ENCODE measurements around the gene DCDC2C. TPM values are rescaled to one million over a fixed set of nuclear protein-coding genes. Genes with fewer than 3 reads are reported as not detected.

DCDC2C gene
- total RNA-seq, 5 donors from 2014 or later (not counting 1 experiment from before 2014, with no cell fraction given): not detected

DNA sequence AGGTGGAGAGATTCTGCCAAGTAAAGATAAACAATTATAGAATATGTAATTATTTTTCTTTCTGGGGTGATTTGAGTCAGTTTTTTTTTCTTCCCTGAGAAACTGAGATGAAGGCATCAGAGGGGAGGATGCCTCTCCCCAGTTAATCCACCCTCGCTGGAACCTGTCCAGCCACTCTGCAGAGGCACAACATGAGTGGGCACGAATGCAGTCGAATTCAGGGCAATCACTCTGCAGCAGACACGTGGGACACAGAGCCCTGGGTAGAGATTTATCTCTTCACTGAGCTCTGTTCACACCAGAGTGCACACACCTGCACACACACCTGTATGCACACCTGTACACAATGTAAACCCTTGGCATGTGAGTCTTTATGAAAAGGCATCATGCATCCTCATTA lies 154.2 kb downstream of the DCDC2C start:
- ChIA-PET POLR2A (no interaction called here), CTCF (no interaction called here)
- H3K36me3 ChIP-seq (ENCODE audit: control insufficient read depth in 2 of 2, extremely low read depth in 1 of 2, insufficient read depth in 1 of 2, low read length in 1 of 2): no peaks in the 10 kb centered on the region
- H3K27ac ChIP-seq (ENCODE audit: low read length): no peak overlapping the region
- H3K36me3 Mint-ChIP-seq: no peaks in the 10 kb centered on the region
- no peaks in the 10 kb centered on the region for H3K4me1 ChIP-seq (ENCODE audit: control insufficient read depth in 1 of 2, extremely low read depth in 1 of 2, insufficient read depth in 2 of 2, low read length in 2 of 2)
- peaks cover 9 to 20% (median 15%) of the 10 kb centered on the region in 3 donors for H3K9me3 Mint-ChIP-seq
- ATAC-seq (replicated peaks in 1 of 4) (no peak), DNase-seq (no peak)
- no peaks in the 10 kb centered on the region for H3K4me1 Mint-ChIP-seq
- H3K27me3 ChIP-seq (replicated peaks in 1 of 2; ENCODE audit: control insufficient read depth in 2 of 2, extremely low read depth in 1 of 2, insufficient read depth in 2 of 2, low read length in 1 of 2): peaks cover 0 to 7% of the 10 kb centered on the region in 2 experiments
- H3K4me3 ChIP-seq (ENCODE audit: control insufficient read depth in 1 of 2, extremely low read depth in 1 of 2, low read length in 1 of 2): no peak overlapping the region
- H3K27ac Mint-ChIP-seq: no peak overlapping the region
- peaks cover 0 to 4% of the 10 kb centered on the region in 2 donors for H3K27me3 Mint-ChIP-seq
- no peak overlapping the region for H3K4me3 Mint-ChIP-seq
- 68% methylated on average over 4 of the region's 4 CpGs for WGBS (ENCODE audit: insufficient coverage)
- no peaks in the 10 kb centered on the region for H3K9me3 ChIP-seq

DNA sequence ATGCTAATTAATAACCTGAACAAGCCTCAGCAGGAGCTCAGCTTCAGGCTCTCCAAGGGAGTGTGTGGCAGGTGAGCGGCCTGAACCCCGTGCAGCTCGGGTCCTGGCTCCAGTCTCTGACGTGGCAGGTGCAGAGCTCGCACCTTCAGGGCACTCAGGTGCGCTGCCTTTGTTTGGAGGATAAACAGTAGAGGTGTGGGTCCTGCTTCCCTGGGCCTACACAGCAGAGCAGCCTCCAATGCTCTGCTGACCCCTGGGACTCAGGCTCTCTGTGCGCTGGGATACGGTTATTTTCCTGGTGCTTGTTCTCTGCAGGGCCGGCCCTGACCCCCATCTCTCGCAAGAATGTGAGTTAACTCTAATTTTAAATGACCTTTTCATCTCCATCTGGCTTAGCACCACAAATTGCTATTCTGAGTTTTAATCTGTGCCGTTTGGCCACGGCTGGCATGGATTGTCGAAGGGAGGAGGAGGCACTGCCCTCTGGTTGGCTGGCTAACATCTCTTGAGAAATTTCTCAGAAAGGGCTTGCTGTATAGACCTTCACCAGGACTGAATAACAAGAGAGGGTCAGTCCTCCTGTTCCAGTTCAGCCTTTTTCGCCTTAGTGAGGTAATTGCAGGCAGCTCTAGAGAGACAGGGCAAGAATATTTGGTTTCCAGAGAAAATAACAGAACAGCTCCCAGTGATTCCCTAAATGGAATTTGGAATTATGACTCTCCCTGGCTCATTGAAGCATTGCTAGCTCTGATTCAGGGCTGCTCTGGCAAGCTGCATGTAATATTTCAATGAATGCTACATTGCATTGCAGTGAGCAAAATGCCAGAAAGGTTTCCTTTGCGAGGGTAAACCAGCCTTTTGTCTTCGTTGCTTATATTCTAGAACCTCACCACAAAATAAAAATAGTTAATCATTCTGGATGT lies 161.8 kb downstream of the DCDC2C start:
- no peak overlapping the region for H3K27ac Mint-ChIP-seq
- 82% methylated on average over 11 of the region's 16 CpGs for whole genome bisulfite sequencing (ENCODE audit: insufficient coverage)
- no peaks in the 10 kb centered on the region for H3K36me3 ChIP-seq (ENCODE audit: control insufficient read depth in 2 of 2, extremely low read depth in 1 of 2, insufficient read depth in 1 of 2, low read length in 1 of 2)
- no peak overlapping the region for H3K4me3 ChIP-seq (ENCODE audit: control insufficient read depth in 1 of 2, extremely low read depth in 1 of 2, low read length in 1 of 2)
- H3K9me3 ChIP-seq: no peaks in the 10 kb centered on the region
- ATAC-seq (replicated peaks in 1 of 4) (no peak), DNase-seq (no peak)
- no peak overlapping the region for H3K4me3 Mint-ChIP-seq
- peaks cover 0 to 2% of the 10 kb centered on the region in 2 donors for H3K27me3 Mint-ChIP-seq
- H3K4me1 Mint-ChIP-seq: no peaks in the 10 kb centered on the region
- H3K9me3 Mint-ChIP-seq: no peaks in the 10 kb centered on the region
- no peaks in the 10 kb centered on the region for H3K36me3 Mint-ChIP-seq
- H3K4me1 ChIP-seq (ENCODE audit: control insufficient read depth in 1 of 2, extremely low read depth in 1 of 2, insufficient read depth in 2 of 2, low read length in 2 of 2): no peaks in the 10 kb centered on the region
- H3K27ac ChIP-seq (ENCODE audit: low read length): no peak overlapping the region
- ChIA-PET POLR2A (no interaction called here), CTCF (no interaction called here)
- peaks cover 0 to 6% of the 10 kb centered on the region in 2 experiments for H3K27me3 ChIP-seq (replicated peaks in 1 of 2; ENCODE audit: control insufficient read depth in 2 of 2, extremely low read depth in 1 of 2, insufficient read depth in 2 of 2, low read length in 1 of 2)

DNA sequence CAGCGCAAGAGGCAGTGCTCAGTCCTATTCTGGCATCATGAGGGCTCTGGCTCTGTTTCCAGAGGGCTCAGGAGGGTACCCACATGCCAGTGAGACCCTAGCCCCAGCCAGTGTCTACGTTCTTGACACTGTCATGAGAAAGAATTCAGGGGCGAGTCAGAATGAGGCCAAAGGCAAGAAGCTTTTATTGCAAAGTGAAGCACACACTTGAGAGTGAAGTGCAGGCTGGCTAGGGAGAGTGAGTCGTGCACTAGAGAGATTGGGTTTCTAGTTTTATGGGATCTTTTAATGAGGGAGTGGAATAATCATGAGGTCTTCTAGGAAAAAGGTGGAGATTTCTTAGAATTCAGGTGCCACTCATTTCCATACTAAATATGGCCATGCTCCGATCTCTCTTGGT lies 164.1 kb downstream of the DCDC2C start:
- Histone ChIP-seq H3K27me3 (replicated peaks in 1 of 2; ENCODE audit: control insufficient read depth in 2 of 2, extremely low read depth in 1 of 2, insufficient read depth in 2 of 2, low read length in 1 of 2) (peaks cover 0 to 6% of the 10 kb centered on the region in 2 experiments), H3K27ac (ENCODE audit: low read length) (no peak overlapping the region), H3K4me1 (ENCODE audit: control insufficient read depth in 1 of 2, extremely low read depth in 1 of 2, insufficient read depth in 2 of 2, low read length in 2 of 2) (no peaks in the 10 kb centered on the region), H3K36me3 (ENCODE audit: control insufficient read depth in 2 of 2, extremely low read depth in 1 of 2, insufficient read depth in 1 of 2, low read length in 1 of 2) (no peaks in the 10 kb centered on the region), H3K9me3 (no peaks in the 10 kb centered on the region), H3K4me3 (ENCODE audit: control insufficient read depth in 1 of 2, extremely low read depth in 1 of 2, low read length in 1 of 2) (no peak overlapping the region)
- ChIA-PET CTCF (no interaction called here), POLR2A (no interaction called here)
- Mint-ChIP-seq H3K9me3 (no peaks in the 10 kb centered on the region), H3K27me3 (peaks cover 0 to 2% of the 10 kb centered on the region in 2 donors), H3K4me3 (no peak overlapping the region), H3K27ac (no peak overlapping the region), H3K4me1 (no peaks in the 10 kb centered on the region), H3K36me3 (no peaks in the 10 kb centered on the region)
- ATAC-seq (replicated peaks in 1 of 4) (no peak), DNase-seq (no peak)
- 64% methylated on average over 3 of the region's 5 CpGs for WGBS (ENCODE audit: insufficient coverage)

DNA sequence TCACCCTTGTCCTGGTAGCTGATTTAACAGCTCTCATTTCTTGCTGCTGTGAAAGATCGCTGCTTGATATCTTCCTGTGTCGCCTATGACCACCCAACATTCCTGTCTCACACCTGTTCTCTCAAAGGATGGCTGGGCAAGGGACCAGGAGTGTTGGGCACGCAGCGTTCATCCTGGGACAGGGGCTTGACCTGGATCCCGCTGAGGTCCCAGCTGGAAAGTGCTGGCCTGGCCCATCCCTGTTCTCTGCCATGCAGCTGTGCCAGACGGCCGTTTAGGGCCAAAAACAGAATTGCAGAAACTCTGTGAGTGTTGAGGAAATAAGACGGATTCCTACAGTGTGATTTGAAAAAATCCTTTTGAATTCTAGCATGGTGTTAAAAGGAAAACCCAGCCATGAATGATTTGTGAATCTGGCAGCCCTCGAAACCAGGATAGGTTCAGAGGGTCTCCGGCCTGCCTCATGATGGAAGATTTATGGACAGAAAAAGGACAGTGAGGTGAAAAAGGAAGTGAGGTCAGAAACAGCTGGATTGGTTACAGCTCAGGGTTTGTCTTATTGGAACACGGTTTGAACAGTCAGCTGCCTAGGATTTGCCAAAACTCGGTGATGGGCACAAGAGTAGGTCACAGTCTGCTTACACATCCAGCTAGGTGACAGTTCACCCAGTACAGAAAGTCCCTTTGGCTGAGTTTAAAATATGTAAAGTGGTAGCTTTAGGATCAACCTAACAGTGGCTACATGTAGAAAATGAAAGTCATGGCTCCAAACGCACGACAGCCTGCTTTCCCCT lies 164.8 kb downstream of the DCDC2C start:
- no peak for ATAC-seq (replicated peaks in 1 of 4)
- Histone ChIP-seq H3K9me3 (no peaks in the 10 kb centered on the region), H3K27me3 (replicated peaks in 1 of 2; ENCODE audit: control insufficient read depth in 2 of 2, extremely low read depth in 1 of 2, insufficient read depth in 2 of 2, low read length in 1 of 2) (peaks cover 0 to 6% of the 10 kb centered on the region in 2 experiments), H3K4me1 (ENCODE audit: control insufficient read depth in 1 of 2, extremely low read depth in 1 of 2, insufficient read depth in 2 of 2, low read length in 2 of 2) (no peaks in the 10 kb centered on the region), H3K27ac (ENCODE audit: low read length) (no peak overlapping the region), H3K4me3 (ENCODE audit: control insufficient read depth in 1 of 2, extremely low read depth in 1 of 2, low read length in 1 of 2) (no peak overlapping the region), H3K36me3 (ENCODE audit: control insufficient read depth in 2 of 2, extremely low read depth in 1 of 2, insufficient read depth in 1 of 2, low read length in 1 of 2) (no peaks in the 10 kb centered on the region)
- Mint-ChIP-seq H3K9me3 (no peaks in the 10 kb centered on the region), H3K36me3 (no peaks in the 10 kb centered on the region), H3K27ac (no peak overlapping the region), H3K4me3 (no peak overlapping the region), H3K4me1 (no peaks in the 10 kb centered on the region), H3K27me3 (peaks cover 0 to 1% of the 10 kb centered on the region in 2 donors)
- CTCF ChIA-PET: no interaction called here
- POLR2A ChIA-PET: no interaction called here
- no peak for DNase-seq
- 73% methylated on average over 13 of the region's 14 CpGs for WGBS (ENCODE audit: insufficient coverage)

GRCh38 chr2:3870222-3870621 lies 166.8 kb downstream of the DCDC2C start:
- Mint-ChIP-seq H3K4me3 (no peak overlapping the region), H3K27ac (no peak overlapping the region), H3K36me3 (no peaks in the 10 kb centered on the region), H3K9me3 (no peaks in the 10 kb centered on the region), H3K27me3 (no peaks in the 10 kb centered on the region), H3K4me1 (no peaks in the 10 kb centered on the region)
- Histone ChIP-seq H3K4me3 (ENCODE audit: control insufficient read depth in 1 of 2, extremely low read depth in 1 of 2, low read length in 1 of 2) (no peak overlapping the region), H3K27me3 (replicated peaks in 1 of 2; ENCODE audit: control insufficient read depth in 2 of 2, extremely low read depth in 1 of 2, insufficient read depth in 2 of 2, low read length in 1 of 2) (peaks cover 0 to under 1% of the 10 kb centered on the region in 2 experiments), H3K36me3 (ENCODE audit: control insufficient read depth in 2 of 2, extremely low read depth in 1 of 2, insufficient read depth in 1 of 2, low read length in 1 of 2) (no peaks in the 10 kb centered on the region), H3K9me3 (no peaks in the 10 kb centered on the region), H3K27ac (ENCODE audit: low read length) (no peak overlapping the region), H3K4me1 (ENCODE audit: control insufficient read depth in 1 of 2, extremely low read depth in 1 of 2, insufficient read depth in 2 of 2, low read length in 2 of 2) (no peaks in the 10 kb centered on the region)
- no peak for ATAC-seq (replicated peaks in 1 of 4)
- ChIA-PET POLR2A (no interaction called here), CTCF (no interaction called here)
- no peak for DNase-seq
- 72% methylated on average over 5 of the region's 7 CpGs for WGBS (ENCODE audit: insufficient coverage)

DNA sequence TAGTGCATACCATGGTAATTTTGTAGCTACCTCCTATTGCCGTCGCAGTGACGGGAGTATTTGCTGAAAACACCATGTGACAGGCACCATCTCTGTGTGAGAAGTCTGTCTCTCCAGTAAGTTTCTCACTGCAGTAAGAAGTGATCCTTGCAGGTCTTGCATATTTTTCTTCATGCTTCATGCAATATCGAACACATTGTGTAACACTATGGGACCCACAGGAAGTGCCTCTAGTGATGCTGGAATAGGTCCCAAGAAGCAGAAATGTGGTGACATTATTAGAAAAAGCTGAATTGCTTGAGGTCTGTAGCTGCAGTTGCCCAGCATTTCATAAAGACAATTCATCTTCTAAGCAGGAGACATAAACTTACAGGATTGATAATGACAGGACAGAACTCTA lies 167.6 kb downstream of the DCDC2C start:
- Mint-ChIP-seq H3K36me3 (no peaks in the 10 kb centered on the region), H3K27ac (no peak overlapping the region), H3K4me3 (no peak overlapping the region), H3K9me3 (no peaks in the 10 kb centered on the region), H3K4me1 (no peaks in the 10 kb centered on the region), H3K27me3 (no peaks in the 10 kb centered on the region)
- ChIA-PET POLR2A (no interaction called here), CTCF (no interaction called here)
- Histone ChIP-seq H3K36me3 (ENCODE audit: control insufficient read depth in 2 of 2, extremely low read depth in 1 of 2, insufficient read depth in 1 of 2, low read length in 1 of 2) (no peaks in the 10 kb centered on the region), H3K27ac (ENCODE audit: low read length) (no peak overlapping the region), H3K4me1 (ENCODE audit: control insufficient read depth in 1 of 2, extremely low read depth in 1 of 2, insufficient read depth in 2 of 2, low read length in 2 of 2) (no peaks in the 10 kb centered on the region), H3K4me3 (ENCODE audit: control insufficient read depth in 1 of 2, extremely low read depth in 1 of 2, low read length in 1 of 2) (no peak overlapping the region), H3K27me3 (replicated peaks in 1 of 2; ENCODE audit: control insufficient read depth in 2 of 2, extremely low read depth in 1 of 2, insufficient read depth in 2 of 2, low read length in 1 of 2) (no peaks in the 10 kb centered on the region), H3K9me3 (no peaks in the 10 kb centered on the region)
- ATAC-seq (replicated peaks in 1 of 4): no peak
- WGBS (ENCODE audit: insufficient coverage): 96% methylated on average over 3 of the region's 4 CpGs
- no peak for DNase-seq
